WTC11 (cell line): Measurements from ENCODE around the gene SLC5A2. TPM values are rescaled to one million over a fixed set of nuclear protein-coding genes. Genes with fewer than 3 reads are reported as not detected.

Source experiments
- ATAC-seq: fragments of 200-7000 bp; cut with Tn5 transposase; 2 replicates; pipeline ENCODE4 v1.10.0; 2021; ENCODE audit warnings: mild to moderate bottlenecking, moderate library complexity
- CTCF ChIA-PET: fragments of 300-600 bp; sonication (Branson Sonifier 250); formaldehyde crosslinking; loops from one replicate; lab custom pipeline; 2021; ENCODE audit warnings: antibody characterized with exemption; lab: Charles Lee
- POLR2A ChIA-PET: fragments of 350-600 bp; sonication (Branson Sonifier 250); formaldehyde crosslinking; loops from one replicate; lab custom pipeline; 2021; ENCODE audit warnings: antibody characterized with exemption; lab: Charles Lee
- DNase-seq: peaks from one replicate; pipeline ENCODE4 v3.0.0; 2021; ENCODE audit warnings: low spot score
- H3K27ac Mint-ChIP-seq: 2 replicates; pipeline ENCODE4 v1.8.0; 2021; ENCODE audit warnings: mixed read lengths
- H3K27me3 Mint-ChIP-seq: 2 replicates; pipeline ENCODE4 v1.8.0; 2021; ENCODE audit warnings: low read depth, mild to moderate bottlenecking, moderate library complexity, mixed read lengths
- H3K36me3 Mint-ChIP-seq: 2 replicates; pipeline ENCODE4 v1.8.0; 2021; ENCODE audit warnings: mixed read lengths
- H3K4me1 Mint-ChIP-seq: 2 replicates; pipeline ENCODE4 v1.8.0; 2022; ENCODE audit warnings: mixed read lengths
- H3K4me3 Mint-ChIP-seq: 2 replicates; pipeline ENCODE4 v1.8.0; 2021; ENCODE audit warnings: mild to moderate bottlenecking, moderate library complexity, mixed read lengths
- H3K9me3 Mint-ChIP-seq: 2 replicates; pipeline ENCODE4 v1.8.0; 2021; ENCODE audit warnings: mixed read lengths
- CREM ChIP-seq: sonication (generic); formaldehyde crosslinking; IDR thresholded peaks from 2 replicates; pipeline ENCODE4 v1.8.1; 2022; ENCODE audit warnings: mild to moderate bottlenecking, missing genetic modification reagents, moderate library complexity
- CTCF ChIP-seq: fragments of 200-600 bp; IDR thresholded peaks from 2 replicates; pipeline ENCODE4 v1.8.0; 2022; ENCODE audit warnings: antibody characterized with exemption
- GRHL2 ChIP-seq: fragments of 250-450 bp; sonication (Bioruptor Pico); IDR thresholded peaks from 2 replicates; pipeline ENCODE4 v1.8.0; 2022; ENCODE audit warnings: mild to moderate bottlenecking, moderate library complexity; ENCODE audit not compliant: insufficient replicate concordance, severe bottlenecking
- NFE2L1 ChIP-seq: sonication (generic); formaldehyde crosslinking; IDR thresholded peaks from 2 replicates; pipeline ENCODE4 v1.8.1; 2023; ENCODE audit warnings: missing genetic modification reagents
- SMAD3 ChIP-seq: sonication (generic); formaldehyde crosslinking; IDR thresholded peaks from 2 replicates; pipeline ENCODE4 v1.8.0; 2022; ENCODE audit warnings: missing genetic modification reagents, mild to moderate bottlenecking, borderline replicate concordance
- TCF7 ChIP-seq: sonication (generic); formaldehyde crosslinking; IDR thresholded peaks from 2 replicates; pipeline ENCODE4 v1.8.0; 2022; ENCODE audit warnings: mild to moderate bottlenecking, low read depth, missing genetic modification reagents, moderate library complexity
- ZBTB21 ChIP-seq: sonication (generic); formaldehyde crosslinking; IDR thresholded peaks from 2 replicates; pipeline ENCODE4 v1.8.1; 2023; ENCODE audit warnings: mild to moderate bottlenecking, missing genetic modification reagents, borderline replicate concordance
- ZNF219 ChIP-seq: sonication (generic); formaldehyde crosslinking; IDR thresholded peaks from 2 replicates; pipeline ENCODE4 v1.8.0; 2023; ENCODE audit warnings: missing genetic modification reagents, mild to moderate bottlenecking, borderline replicate concordance
- ZNF232 ChIP-seq: sonication (generic); formaldehyde crosslinking; IDR thresholded peaks from 2 replicates; pipeline ENCODE4 v1.8.0; 2022; ENCODE audit warnings: mild to moderate bottlenecking, missing genetic modification reagents
- ZNF396 ChIP-seq: fragments of 250-450 bp; sonication (Bioruptor Pico); IDR thresholded peaks from 2 replicates; pipeline ENCODE4 v1.8.0; 2021; ENCODE audit warnings: mild to moderate bottlenecking, moderate library complexity, borderline replicate concordance
- ZNF416 ChIP-seq: fragments of 250-450 bp; sonication (Bioruptor Pico); IDR thresholded peaks from 2 replicates; pipeline ENCODE4 v1.9.0; 2021; ENCODE audit warnings: mild to moderate bottlenecking, inconsistent platforms
- ZNF532 ChIP-seq: fragments of 250-450 bp; sonication (Bioruptor Pico); IDR thresholded peaks from 2 replicates; pipeline ENCODE4 v1.9.0; 2021; ENCODE audit warnings: mild to moderate bottlenecking, borderline replicate concordance
- total RNA-seq: library from RNA; stranded (reverse); gene quantifications from 3 replicates; pipeline ENCODE4 v1.2.3, GENCODE V29; 2021
- TF ChIP-seq, protein P1 (sequence below): sonication (generic); formaldehyde crosslinking; IDR thresholded peaks from 2 replicates; pipeline ENCODE4 v1.8.1; 2023; ENCODE audit warnings: mild to moderate bottlenecking, missing genetic modification reagents, moderate library complexity
- TF ChIP-seq, protein P2 (sequence below): sonication (generic); formaldehyde crosslinking; IDR thresholded peaks from 2 replicates; pipeline ENCODE4 v1.8.1; 2023; ENCODE audit warnings: mild to moderate bottlenecking, missing genetic modification reagents, moderate library complexity

Gene SLC5A2
- total RNA-seq, 1 experiment from 2014 or later: 0.83 TPM

DNA sequence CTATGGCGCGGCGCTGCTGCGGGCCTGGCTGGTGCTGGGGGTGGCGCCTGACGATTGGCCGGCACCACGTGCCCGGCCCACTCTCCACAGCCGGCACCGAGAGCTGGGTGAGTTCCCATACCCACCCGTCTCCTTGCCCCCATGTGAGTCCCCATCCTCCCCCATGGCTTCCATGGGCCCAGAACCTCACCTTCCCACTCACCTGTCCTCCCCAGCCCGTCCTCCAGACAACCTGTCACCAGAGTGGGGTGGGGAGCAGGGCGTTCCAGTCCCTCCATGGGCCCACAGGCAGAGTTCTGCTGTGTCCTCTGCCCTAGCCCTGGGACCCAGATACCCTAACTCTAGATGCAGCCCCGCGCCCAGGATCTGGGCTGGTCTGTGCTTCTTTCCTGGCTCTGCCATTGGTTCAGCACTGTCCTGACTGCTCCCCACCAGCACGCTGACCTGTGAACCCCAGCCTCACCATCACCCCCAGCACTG, 18.1 kb upstream of the SLC5A2 start (continued):
- TF ChIP-seq ZNF532 (CRISPR knock-in tag) (no peak), NFE2L1 (CRISPR knock-in tag) (no peak), TCF7 (CRISPR knock-in tag) (no peak), ZNF416 (CRISPR knock-in tag) (no peak), CTCF (no peak), ZBTB21 (CRISPR knock-in tag) (no peak), ZNF219 (CRISPR knock-in tag) (no peak)
- TF ChIP-seq, protein P1, sequence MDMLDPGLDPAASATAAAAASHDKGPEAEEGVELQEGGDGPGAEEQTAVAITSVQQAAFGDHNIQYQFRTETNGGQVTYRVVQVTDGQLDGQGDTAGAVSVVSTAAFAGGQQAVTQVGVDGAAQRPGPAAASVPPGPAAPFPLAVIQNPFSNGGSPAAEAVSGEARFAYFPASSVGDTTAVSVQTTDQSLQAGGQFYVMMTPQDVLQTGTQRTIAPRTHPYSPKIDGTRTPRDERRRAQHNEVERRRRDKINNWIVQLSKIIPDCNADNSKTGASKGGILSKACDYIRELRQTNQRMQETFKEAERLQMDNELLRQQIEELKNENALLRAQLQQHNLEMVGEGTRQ (CRISPR knock-in tag): no peak
- TF ChIP-seq, protein P2, sequence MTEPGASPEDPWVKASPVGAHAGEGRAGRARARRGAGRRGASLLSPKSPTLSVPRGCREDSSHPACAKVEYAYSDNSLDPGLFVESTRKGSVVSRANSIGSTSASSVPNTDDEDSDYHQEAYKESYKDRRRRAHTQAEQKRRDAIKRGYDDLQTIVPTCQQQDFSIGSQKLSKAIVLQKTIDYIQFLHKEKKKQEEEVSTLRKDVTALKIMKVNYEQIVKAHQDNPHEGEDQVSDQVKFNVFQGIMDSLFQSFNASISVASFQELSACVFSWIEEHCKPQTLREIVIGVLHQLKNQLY (CRISPR knock-in tag): no peak

DNA sequence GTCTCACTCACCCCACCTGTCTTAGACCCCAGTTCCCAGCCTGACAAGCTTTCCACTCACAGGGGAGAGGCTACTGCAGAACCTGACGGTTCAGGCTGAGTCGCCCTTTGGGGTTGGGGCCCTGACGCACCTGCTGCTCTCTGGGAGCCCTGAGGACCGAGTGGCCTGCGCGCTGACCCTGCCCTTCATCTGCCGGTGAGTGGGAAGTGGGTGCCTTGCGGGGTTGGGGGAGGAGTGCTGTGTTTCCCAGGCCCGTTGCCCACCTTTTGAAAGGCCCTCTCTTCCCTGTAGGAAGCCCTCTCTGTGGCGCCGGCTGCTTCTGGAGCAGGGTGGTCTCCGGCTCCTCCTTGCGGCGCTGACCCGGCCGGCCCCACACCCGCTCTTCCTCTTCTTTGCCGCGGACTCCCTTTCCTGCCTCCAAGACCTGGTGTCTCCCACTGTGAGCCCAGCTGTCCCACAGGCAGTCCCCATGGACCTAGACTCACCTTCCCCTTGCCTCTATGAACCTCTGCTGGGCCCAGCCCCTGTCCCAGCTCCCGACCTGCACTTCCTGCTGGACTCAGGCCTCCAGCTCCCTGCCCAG, 17.0 kb upstream of the SLC5A2 start:
- H3K4me3 Mint-ChIP-seq: no peak overlapping the region
- peaks cover 15% of the 10 kb centered on the region; the same call in 1 of the 2 replicates for H3K36me3 Mint-ChIP-seq
- H3K9me3 Mint-ChIP-seq: no peaks in the 10 kb centered on the region
- POLR2A ChIA-PET: no interaction called here
- no peaks in the 10 kb centered on the region for H3K4me1 Mint-ChIP-seq
- ATAC-seq: no peak
- CTCF ChIA-PET: interaction anchor here (0.6 kb wide), 1 partner anchor 63 kb away, joined by 3 read pairs; no protein-coding TSS in a partner anchor
- no peak overlapping the region for H3K27ac Mint-ChIP-seq
- TF ChIP-seq GRHL2 (CRISPR knock-in tag) (no peak), ZNF396 (CRISPR knock-in tag) (no peak), ZNF232 (CRISPR knock-in tag) (no peak), CREM (CRISPR knock-in tag) (no peak), SMAD3 (CRISPR knock-in tag) (no peak)
- TF ChIP-seq, protein P2 (CRISPR knock-in tag): no peak
- H3K27me3 Mint-ChIP-seq: peaks cover 7% of the 10 kb centered on the region
- DNase-seq: no peak
